GM19468 (cell line): ENCODE data around the gene FGD6.

ENCODE experiments used
- ATAC-seq: cut with Tn5 transposase; IDR thresholded peaks from one replicate; pipeline ENCODE4 v1.9.1; 2021; ENCODE audit warnings: mild to moderate bottlenecking, moderate library complexity, moderate number of reproducible peaks; ENCODE audit not compliant: unreplicated experiment; ENCODE audit errors: extremely low read depth

The FGD6 gene

GRCh38 chr12:95051241-95051640 lies 166.0 kb downstream of the FGD6 start:
- no peak for ATAC-seq

- no peak for ATAC-seq
Observed at GRCh38 chr12:95037906-95038305, 179.4 kb downstream of the FGD6 start.

- no peak for ATAC-seq
Observed at GRCh38 chr12:95034750-95035149, 182.5 kb downstream of the FGD6 start.
